Dedifferentiated amniotic fluid mesenchymal stem cell (primary cell): ENCODE measurements around the gene PELI3.
A peak's percentile ranks its signal among the peaks of the same experiment; 100 is the strongest.
"Not testable (repeated sequence)": the region's sequence is repeated elsewhere in the genome, so short reads cannot be mapped to it uniquely, and the experiment has no call there.

Experiments
- DNase-seq: peaks from one replicate; pipeline ENCODE4 v3.0.0-alpha.2; 2016; ENCODE audit errors: extremely low spot score

The PELI3 gene

GRCh38 chr11:66466225-66467033, at the start of gene PELI3:
TSS of gene PELI3 (plus strand) at chr11:66466905. CDS start at chr11:66468129, 1,224 bp downstream.
- DNase-seq: peak; percentile 92

- DNase-seq: no peak
Measured at GRCh38 chr11:66417000-66417399, 49.7 kb upstream of the PELI3 start.

GRCh38 chr11:66418168-66418985, 48.3 kb upstream of the PELI3 start:
- DNase-seq: peak; percentile 93

GRCh38 chr11:66418986-66419308, 47.8 kb upstream of the PELI3 start:
- DNase-seq: no peak

- DNase-seq: no peak
Measured at GRCh38 chr11:66419825-66420224, 46.9 kb upstream of the PELI3 start.

- DNase-seq: no peak
Measured at GRCh38 chr11:66420671-66421476, 45.8 kb upstream of the PELI3 start, which contains the start of gene NPAS4. TSS of gene NPAS4 (plus strand) at chr11:66421035. CDS start at chr11:66421180, 145 bp downstream.

GRCh38 chr11:66421492-66422205, 45.1 kb upstream of the PELI3 start:
- DNase-seq: peak; percentile 84

GRCh38 chr11:66426314-66426713, 40.4 kb upstream of the PELI3 start:
- DNase-seq: no peak

GRCh38 chr11:66428933-66429332, 37.8 kb upstream of the PELI3 start:
- no peak for DNase-seq

GRCh38 chr11:66429983-66430602, 36.6 kb upstream of the PELI3 start:
- DNase-seq: peak; percentile 75

GRCh38 chr11:66431287-66431686, 35.4 kb upstream of the PELI3 start:
- not testable (repeated sequence) for DNase-seq

GRCh38 chr11:66431871-66432329, 34.8 kb upstream of the PELI3 start:
- DNase-seq: not testable (repeated sequence)

- DNase-seq: no peak
Measured at GRCh38 chr11:66432597-66432996, 34.1 kb upstream of the PELI3 start.

GRCh38 chr11:66437979-66438503, 28.7 kb upstream of the PELI3 start:
- no peak for DNase-seq

GRCh38 chr11:66438504-66439466, 27.9 kb upstream of the PELI3 start, which contains the start of gene MRPL11:
TSS of gene MRPL11 (minus strand) at chr11:66438848. CDS start at chr11:66438754, 94 bp downstream.
- DNase-seq: peak; percentile 91

GRCh38 chr11:66440101-66440939, 26.4 kb upstream of the PELI3 start:
- DNase-seq: not testable (repeated sequence)

GRCh38 chr11:66440940-66441282, 25.8 kb upstream of the PELI3 start:
- not testable (repeated sequence) for DNase-seq

GRCh38 chr11:66443602-66444001, 23.1 kb upstream of the PELI3 start:
- peak; percentile 52 for DNase-seq
